SK-N-SH (cell line): ENCODE results near the gene JOSD2. TPM values are rescaled to one million over a fixed set of nuclear protein-coding genes. Genes with fewer than 3 reads are reported as not detected.

Source experiments
- CTCF ChIA-PET: fragments of 300-600, 350-600 bp; formaldehyde crosslinking; extraction: SDS; loops from one replicate; lab custom pipeline; 2021; lab: Yijun Ruan, JAX
- POLR2A ChIA-PET: fragments of 350-600 bp; sonication (Branson Sonifier 250); formaldehyde crosslinking; extraction: SDS; loops from one replicate; lab custom pipeline; 2020; ENCODE audit warnings: antibody characterized with exemption, inconsistent platforms; lab: Yijun Ruan, JAX
- DNase-seq: peaks from one replicate; pipeline ENCODE4 v3.0.0; 2012
- H2AFZ ChIP-seq: fragments of 200-600 bp; sonication (generic); 2 replicates; pipeline ENCODE4 v1.8.1; 2016; ENCODE audit warnings: antibody characterized with exemption, mild to moderate bottlenecking, low read depth
- H3F3A ChIP-seq: fragments of 200-600 bp; sonication (generic); replicated peaks from 2 replicates; pipeline ENCODE3; 2016; ENCODE audit warnings: antibody characterized with exemption, mild to moderate bottlenecking; ENCODE audit not compliant: insufficient read depth
- H3K27ac ChIP-seq, 2 experiments: fragments of 200-500 bp in 1 of 2; fragments of 200-600 bp in 1 of 2; sonication (Bioruptor generic) in 1 of 2; sonication (generic), shearing (Covaris generic) in 1 of 2; 2 replicates each; pipeline versions ENCODE4 v1.5.1 to v1.6.1; 2014 to 2016; ENCODE audit warnings: low read depth in 2 of 2, inconsistent platforms in 1 of 2, low read length in 1 of 2, mild to moderate bottlenecking in 1 of 2, mixed read lengths in 1 of 2
- H3K27me3 ChIP-seq: fragments of 200-600 bp; sonication (generic), shearing (Covaris generic); 2 replicates; pipeline ENCODE4 v1.6.1; 2016; ENCODE audit warnings: mixed run types; ENCODE audit not compliant: insufficient read depth
- H3K36me3 ChIP-seq, 2 experiments: fragments of 200-500 bp in 1 of 2; fragments of 200-600 bp in 1 of 2; sonication (Bioruptor generic) in 1 of 2; sonication (generic) in 1 of 2; replicated peaks in 1 of 2; 2 replicates each; pipeline versions ENCODE3 to v1.5.1; 2014 to 2016; ENCODE audit warnings: low read length in 1 of 2, mild to moderate bottlenecking in 1 of 2; ENCODE audit not compliant: insufficient read depth in 2 of 2, control insufficient read depth in 1 of 2
- H3K4me1 ChIP-seq, 2 experiments: fragments of 200-500 bp in 1 of 2; fragments of 200-600 bp in 1 of 2; sonication (Bioruptor generic) in 1 of 2; sonication (generic), shearing (Covaris generic) in 1 of 2; 2 replicates each; pipeline versions ENCODE4 v1.5.1 to v1.6.1; 2014 to 2016; ENCODE audit warnings: low read depth in 1 of 2, low read length in 1 of 2, mixed run types in 1 of 2; ENCODE audit not compliant: insufficient read depth in 2 of 2, control insufficient read depth in 1 of 2
- H3K4me2 ChIP-seq: fragments of 200-600 bp; sonication (generic), shearing (Covaris generic); 2 replicates; pipeline ENCODE4 v1.6.1; 2017; ENCODE audit warnings: mixed run types
- H3K4me3 ChIP-seq, 2 experiments: fragments of 200-500 bp in 1 of 2; fragments of 200-600 bp in 1 of 2; sonication (Bioruptor generic) in 1 of 2; sonication (generic), shearing (Covaris generic) in 1 of 2; 2 replicates each; pipeline versions ENCODE4 v1.5.1 to v1.8.1; 2014 to 2016; ENCODE audit warnings: low read depth in 2 of 2, inconsistent platforms in 1 of 2, low read length in 1 of 2, mild to moderate bottlenecking in 1 of 2, mixed read lengths in 1 of 2, moderate library complexity in 1 of 2
- H3K79me2 ChIP-seq: fragments of 200-600 bp; sonication (generic); 2 replicates; pipeline ENCODE4 v1.8.1; 2017; ENCODE audit warnings: mild to moderate bottlenecking; ENCODE audit not compliant: insufficient read depth
- H3K9ac ChIP-seq: fragments of 200-600 bp; sonication (generic); 2 replicates; pipeline ENCODE4 v1.6.1; 2017; ENCODE audit warnings: mixed run types
- H3K9me2 ChIP-seq: fragments of 200-600 bp; sonication (generic); 2 replicates; pipeline ENCODE4 v1.6.1; 2017; ENCODE audit warnings: mixed run types
- H3K9me3 ChIP-seq: fragments of 200-600 bp; sonication (generic); 2 replicates; pipeline ENCODE4 v1.6.1; 2017; ENCODE audit warnings: mixed run types, mild to moderate bottlenecking, moderate library complexity
- H4K20me1 ChIP-seq: fragments of 200-600 bp; sonication (generic); 2 replicates; pipeline ENCODE4 v1.6.1; 2017; ENCODE audit warnings: mild to moderate bottlenecking, mixed run types; ENCODE audit not compliant: insufficient read depth
- CHD2 ChIP-seq: fragments of 150-350 bp; IDR thresholded peaks from 2 replicates; pipeline ENCODE4 v1.6.1; 2018; ENCODE audit warnings: low read length; ENCODE audit not compliant: partially characterized antibody
- EZH2phosphoT487 ChIP-seq: fragments of 200-600 bp; sonication (generic); IDR thresholded peaks from 2 replicates; pipeline ENCODE4 v1.6.1; 2017; ENCODE audit warnings: low read depth, mixed run types, mild to moderate bottlenecking, antibody characterized with exemption, moderate library complexity, borderline replicate concordance
- GATA2 ChIP-seq: sonication (generic); formaldehyde crosslinking; IDR thresholded peaks from 2 replicates; pipeline ENCODE4 v1.5.0; 2020; ENCODE audit warnings: mild to moderate bottlenecking, missing genetic modification reagents
- IRF3 ChIP-seq: fragments of 150-350 bp; IDR thresholded peaks from 2 replicates; pipeline ENCODE4 v1.6.1; 2016; ENCODE audit warnings: mild to moderate bottlenecking, low read depth, low read length
- MAX ChIP-seq: IDR thresholded peaks from 2 replicates; pipeline ENCODE4 v1.4.0; 2012; ENCODE audit warnings: low read depth
- MEF2A ChIP-seq: IDR thresholded peaks from 2 replicates; pipeline ENCODE4 v1.4.0; 2012; ENCODE audit warnings: low read depth, borderline replicate concordance
- NFIC ChIP-seq: IDR thresholded peaks from 2 replicates; pipeline ENCODE4 v1.4.0; 2012; ENCODE audit warnings: borderline replicate concordance
- NRF1 ChIP-seq: IDR thresholded peaks from 2 replicates; pipeline ENCODE4 v1.6.1; 2012; ENCODE audit warnings: low read depth, mild to moderate bottlenecking, low read length
- PBX3 ChIP-seq: IDR thresholded peaks from 2 replicates; pipeline ENCODE4; 2012
- RAD21 ChIP-seq: IDR thresholded peaks from 2 replicates; pipeline ENCODE4 v1.6.1; 2012; ENCODE audit warnings: mild to moderate bottlenecking, low read length
- REST ChIP-seq: IDR thresholded peaks from 2 replicates; pipeline ENCODE4 v1.6.1; 2012; ENCODE audit warnings: mild to moderate bottlenecking, low read depth, low read length, moderate library complexity
- RFX5 ChIP-seq: IDR thresholded peaks from 2 replicates; pipeline ENCODE4 v1.6.1; 2012; ENCODE audit warnings: mild to moderate bottlenecking, improper control_type of control experiment, low read length
- SIN3A ChIP-seq: IDR thresholded peaks from 2 replicates; pipeline ENCODE4 v1.6.1; 2012; ENCODE audit warnings: low read depth, mild to moderate bottlenecking, low read length, moderate library complexity, borderline replicate concordance
- USF2 ChIP-seq: fragments of 150-350 bp; IDR thresholded peaks from 2 replicates; pipeline ENCODE4 v1.6.1; 2017; ENCODE audit warnings: antibody characterized with exemption, low read length, low read depth, borderline replicate concordance
- YY1 ChIP-seq: IDR thresholded peaks from 2 replicates; pipeline ENCODE4 v1.4.0; 2012; ENCODE audit warnings: low read depth, mild to moderate bottlenecking
- ZBTB33 ChIP-seq: IDR thresholded peaks from 2 replicates; pipeline ENCODE4 v1.4.0; 2012; ENCODE audit warnings: low read depth, borderline replicate concordance
- WGBS: methylation state at CpG from one replicate; pipeline ENCODE4 v1.1.6; 2017; ENCODE audit warnings: low lambda C conversion rate; 5-methylcytosine and 5-hydroxymethylcytosine counted together
- polyA plus RNA-seq, 3 experiments: library from polyadenylated mRNA; depleted of rRNA; stranded (reverse); fragments of >200 nt; gene quantifications; 2 replicates each; pipeline ENCODE4 v1.2.3, GENCODE V29; 2012

Gene JOSD2
- polyA plus RNA-seq, 1 of the 3 experiments (the other 2 are of a cell fraction): 81.2 TPM

- Histone ChIP-seq H3K79me2 (no peaks in the 10 kb centered on the region), H3K9me3 (no peaks in the 10 kb centered on the region), H3K36me3 (no peaks in the 10 kb centered on the region), H3K9me2 (no peaks in the 10 kb centered on the region), H3K4me3 (no peak overlapping the region), H4K20me1 (peaks cover 11% of the 10 kb centered on the region; the same call in 1 of the 2 replicates), H3K4me1 (peaks cover 0 to 20% of the 10 kb centered on the region in 2 experiments; a peak in 1 of 4 replicates), H3K27ac (no peak overlapping the region), H3K27me3 (no peaks in the 10 kb centered on the region), H3F3A (no peaks in the 10 kb centered on the region), H2AFZ (no peak overlapping the region), H3K9ac (no peak overlapping the region), H3K4me2 (no peak overlapping the region)
- TF ChIP-seq CHD2 (no peak), RFX5 (no peak), RAD21 (no peak), MAX (no peak)
- 85% methylated on average over 19 of the region's 19 CpGs for WGBS
- CTCF ChIA-PET: interaction anchor here (0.6 to 10.3 kb wide), 3 partner anchors 14 to 986 kb away, joined by 3 to 170 read pairs (median 4); no protein-coding TSS in a partner anchor
- no peak for DNase-seq
- POLR2A ChIA-PET: interaction anchor here (0.5 kb wide), 1 partner anchor 37 kb away, joined by 3 read pairs; no protein-coding TSS in a partner anchor
These were observed 42.2 kb upstream of the JOSD2 start for GRCh38 chr19:50553134-50553703.

GRCh38 chr19:50552540-50552939, 41.5 kb upstream of the JOSD2 start:
- H3K9me3 ChIP-seq: no peaks in the 10 kb centered on the region
- no peaks in the 10 kb centered on the region for H3F3A ChIP-seq
- ChIA-PET CTCF (interaction anchor here (0.9 to 10.3 kb wide), 2 partner anchors 13 to 15 kb away, joined by 4 to 170 read pairs; no protein-coding TSS in a partner anchor), POLR2A (no interaction called here)
- no peak overlapping the region for H3K4me3 ChIP-seq
- H3K4me1 ChIP-seq: peaks cover 0 to 25% of the 10 kb centered on the region in 2 experiments; a peak in 1 of 4 replicates
- no peaks in the 10 kb centered on the region for H3K9me2 ChIP-seq
- H3K9ac ChIP-seq: no peak overlapping the region
- 78% methylated on average over 15 of the region's 15 CpGs for whole genome bisulfite sequencing
- no peaks in the 10 kb centered on the region for H3K79me2 ChIP-seq
- H3K36me3 ChIP-seq: no peaks in the 10 kb centered on the region
- no peak for DNase-seq
- no peak overlapping the region for H3K4me2 ChIP-seq
- H2AFZ ChIP-seq: no peak overlapping the region
- H4K20me1 ChIP-seq: peaks cover 11% of the 10 kb centered on the region; the same call in 1 of the 2 replicates
- H3K27me3 ChIP-seq: no peaks in the 10 kb centered on the region
- H3K27ac ChIP-seq: no peak overlapping the region
- TF ChIP-seq MAX: no peak
- no peak for TF ChIP-seq EZH2phosphoT487
- no peak for TF ChIP-seq NRF1
- no peak for TF ChIP-seq NFIC
- TF ChIP-seq YY1: no peak
- TF ChIP-seq SIN3A: no peak
- TF ChIP-seq MEF2A: no peak
- no peak for TF ChIP-seq PBX3
- TF ChIP-seq USF2: no peak
- TF ChIP-seq REST: no peak
- TF ChIP-seq ZBTB33: no peak
- TF ChIP-seq GATA2: no peak
- TF ChIP-seq IRF3: no peak
